ENCODE data around the gene SYTL3. TPM values are rescaled to one million over a fixed set of nuclear protein-coding genes. Genes with fewer than 3 reads are reported as not detected.
A peak's percentile ranks its signal among the peaks of the same experiment; 100 is the strongest.

The SYTL3 gene
- total and polyA plus RNA-seq, 10 of the 15 experiments (the other 5 are each of a cell fraction or from before 2014, with no cell fraction given), result 3.3 to 12.1 (median 6.9) TPM

DNA sequence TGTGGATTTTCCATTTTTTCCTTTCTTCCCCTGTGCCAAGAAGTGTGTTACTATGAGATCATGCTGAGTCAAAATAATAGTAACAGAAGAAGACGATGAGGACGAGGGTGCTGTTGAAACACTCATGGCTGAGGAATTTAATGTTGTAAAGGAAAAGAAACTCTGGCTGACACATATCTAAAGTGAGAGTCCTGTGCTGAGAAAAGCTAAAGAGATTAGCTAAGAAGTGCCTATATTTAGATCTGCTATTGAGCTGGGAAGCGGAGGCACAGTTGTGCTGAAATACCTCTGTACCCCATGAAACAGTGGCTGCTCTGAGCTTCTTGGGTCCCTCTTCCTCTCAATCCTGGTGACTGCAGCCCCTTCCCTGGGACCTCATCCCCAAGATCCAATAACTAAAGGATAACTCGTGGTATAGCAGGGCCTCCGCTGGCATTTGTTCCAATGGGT, 1.1 kb upstream of the SYTL3 start (continued):
- TF ChIP-seq, protein P1, sequence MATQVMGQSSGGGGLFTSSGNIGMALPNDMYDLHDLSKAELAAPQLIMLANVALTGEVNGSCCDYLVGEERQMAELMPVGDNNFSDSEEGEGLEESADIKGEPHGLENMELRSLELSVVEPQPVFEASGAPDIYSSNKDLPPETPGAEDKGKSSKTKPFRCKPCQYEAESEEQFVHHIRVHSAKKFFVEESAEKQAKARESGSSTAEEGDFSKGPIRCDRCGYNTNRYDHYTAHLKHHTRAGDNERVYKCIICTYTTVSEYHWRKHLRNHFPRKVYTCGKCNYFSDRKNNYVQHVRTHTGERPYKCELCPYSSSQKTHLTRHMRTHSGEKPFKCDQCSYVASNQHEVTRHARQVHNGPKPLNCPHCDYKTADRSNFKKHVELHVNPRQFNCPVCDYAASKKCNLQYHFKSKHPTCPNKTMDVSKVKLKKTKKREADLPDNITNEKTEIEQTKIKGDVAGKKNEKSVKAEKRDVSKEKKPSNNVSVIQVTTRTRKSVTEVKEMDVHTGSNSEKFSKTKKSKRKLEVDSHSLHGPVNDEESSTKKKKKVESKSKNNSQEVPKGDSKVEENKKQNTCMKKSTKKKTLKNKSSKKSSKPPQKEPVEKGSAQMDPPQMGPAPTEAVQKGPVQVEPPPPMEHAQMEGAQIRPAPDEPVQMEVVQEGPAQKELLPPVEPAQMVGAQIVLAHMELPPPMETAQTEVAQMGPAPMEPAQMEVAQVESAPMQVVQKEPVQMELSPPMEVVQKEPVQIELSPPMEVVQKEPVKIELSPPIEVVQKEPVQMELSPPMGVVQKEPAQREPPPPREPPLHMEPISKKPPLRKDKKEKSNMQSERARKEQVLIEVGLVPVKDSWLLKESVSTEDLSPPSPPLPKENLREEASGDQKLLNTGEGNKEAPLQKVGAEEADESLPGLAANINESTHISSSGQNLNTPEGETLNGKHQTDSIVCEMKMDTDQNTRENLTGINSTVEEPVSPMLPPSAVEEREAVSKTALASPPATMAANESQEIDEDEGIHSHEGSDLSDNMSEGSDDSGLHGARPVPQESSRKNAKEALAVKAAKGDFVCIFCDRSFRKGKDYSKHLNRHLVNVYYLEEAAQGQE (IDR thresholded peaks at IDR 0.05; ENCODE audit: low read depth, low read length), result 0 out of 2 replicates have a peak, but pooled peaks have one; percentile 6
- TF ChIP-seq, protein P2, sequence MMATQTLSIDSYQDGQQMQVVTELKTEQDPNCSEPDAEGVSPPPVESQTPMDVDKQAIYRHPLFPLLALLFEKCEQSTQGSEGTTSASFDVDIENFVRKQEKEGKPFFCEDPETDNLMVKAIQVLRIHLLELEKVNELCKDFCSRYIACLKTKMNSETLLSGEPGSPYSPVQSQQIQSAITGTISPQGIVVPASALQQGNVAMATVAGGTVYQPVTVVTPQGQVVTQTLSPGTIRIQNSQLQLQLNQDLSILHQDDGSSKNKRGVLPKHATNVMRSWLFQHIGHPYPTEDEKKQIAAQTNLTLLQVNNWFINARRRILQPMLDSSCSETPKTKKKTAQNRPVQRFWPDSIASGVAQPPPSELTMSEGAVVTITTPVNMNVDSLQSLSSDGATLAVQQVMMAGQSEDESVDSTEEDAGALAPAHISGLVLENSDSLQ (IDR thresholded peaks at IDR 0.05), result no peak; the same call in 1 of the 2 replicates
- TF ChIP-seq RFX5 (IDR thresholded peaks at IDR 0.05; ENCODE audit: low read depth, low read length) (no peak), JUNB (IDR thresholded peaks at IDR 0.05) (peak; percentile 99), MEF2A (IDR thresholded peaks at IDR 0.05; ENCODE audit: insufficient read depth, low read depth, low read length) (peak; percentile 97), RBBP5 (conservative IDR thresholded peaks at IDR 0.05) (no peak), CEBPB (IDR thresholded peaks at IDR 0.05; ENCODE audit: borderline replicate concordance in 1 of 2, low read depth in 2 of 2, low read length in 2 of 2) (peak in 1 of 2 experiments; percentile 90; a peak in 1 of 4 replicates), SP1 (IDR thresholded peaks at IDR 0.05; ENCODE audit: low read depth, low read length) (peak; percentile 25), NRF1 (conservative IDR thresholded peaks at IDR 0.05; ENCODE audit: low read depth, low read length) (no peak), BCL11A (IDR thresholded peaks at IDR 0.05; ENCODE audit: low read depth, low read length) (peak; percentile 94), SUPT20H (IDR thresholded peaks at IDR 0.05; ENCODE audit: borderline replicate concordance, control insufficient read depth, low read depth, low read length) (no peak), SREBF1 (IDR thresholded peaks at IDR 0.05; ENCODE audit: low read length) (no peak; the same call in 1 of the 2 replicates), MYC (IDR thresholded peaks at IDR 0.05; ENCODE audit: insufficient read depth, insufficient read length, insufficient replicate concordance, low read length, severe bottlenecking) (no peak), ZBED1 (IDR thresholded peaks at IDR 0.05; ENCODE audit: borderline replicate concordance) (peak; percentile 94), CHD4 (IDR thresholded peaks at IDR 0.05) (no peak)
- TF ChIP-seq, protein P3, sequence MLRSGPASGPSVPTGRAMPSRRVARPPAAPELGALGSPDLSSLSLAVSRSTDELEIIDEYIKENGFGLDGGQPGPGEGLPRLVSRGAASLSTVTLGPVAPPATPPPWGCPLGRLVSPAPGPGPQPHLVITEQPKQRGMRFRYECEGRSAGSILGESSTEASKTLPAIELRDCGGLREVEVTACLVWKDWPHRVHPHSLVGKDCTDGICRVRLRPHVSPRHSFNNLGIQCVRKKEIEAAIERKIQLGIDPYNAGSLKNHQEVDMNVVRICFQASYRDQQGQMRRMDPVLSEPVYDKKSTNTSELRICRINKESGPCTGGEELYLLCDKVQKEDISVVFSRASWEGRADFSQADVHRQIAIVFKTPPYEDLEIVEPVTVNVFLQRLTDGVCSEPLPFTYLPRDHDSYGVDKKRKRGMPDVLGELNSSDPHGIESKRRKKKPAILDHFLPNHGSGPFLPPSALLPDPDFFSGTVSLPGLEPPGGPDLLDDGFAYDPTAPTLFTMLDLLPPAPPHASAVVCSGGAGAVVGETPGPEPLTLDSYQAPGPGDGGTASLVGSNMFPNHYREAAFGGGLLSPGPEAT (IDR thresholded peaks at IDR 0.05; ENCODE audit: low read depth), result peak; percentile 93
- TF ChIP-seq, protein P4, sequence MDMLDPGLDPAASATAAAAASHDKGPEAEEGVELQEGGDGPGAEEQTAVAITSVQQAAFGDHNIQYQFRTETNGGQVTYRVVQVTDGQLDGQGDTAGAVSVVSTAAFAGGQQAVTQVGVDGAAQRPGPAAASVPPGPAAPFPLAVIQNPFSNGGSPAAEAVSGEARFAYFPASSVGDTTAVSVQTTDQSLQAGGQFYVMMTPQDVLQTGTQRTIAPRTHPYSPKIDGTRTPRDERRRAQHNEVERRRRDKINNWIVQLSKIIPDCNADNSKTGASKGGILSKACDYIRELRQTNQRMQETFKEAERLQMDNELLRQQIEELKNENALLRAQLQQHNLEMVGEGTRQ (IDR thresholded peaks at IDR 0.05; ENCODE audit: borderline replicate concordance, low read depth, low read length), result no peak
- TF ChIP-seq, protein P5, sequence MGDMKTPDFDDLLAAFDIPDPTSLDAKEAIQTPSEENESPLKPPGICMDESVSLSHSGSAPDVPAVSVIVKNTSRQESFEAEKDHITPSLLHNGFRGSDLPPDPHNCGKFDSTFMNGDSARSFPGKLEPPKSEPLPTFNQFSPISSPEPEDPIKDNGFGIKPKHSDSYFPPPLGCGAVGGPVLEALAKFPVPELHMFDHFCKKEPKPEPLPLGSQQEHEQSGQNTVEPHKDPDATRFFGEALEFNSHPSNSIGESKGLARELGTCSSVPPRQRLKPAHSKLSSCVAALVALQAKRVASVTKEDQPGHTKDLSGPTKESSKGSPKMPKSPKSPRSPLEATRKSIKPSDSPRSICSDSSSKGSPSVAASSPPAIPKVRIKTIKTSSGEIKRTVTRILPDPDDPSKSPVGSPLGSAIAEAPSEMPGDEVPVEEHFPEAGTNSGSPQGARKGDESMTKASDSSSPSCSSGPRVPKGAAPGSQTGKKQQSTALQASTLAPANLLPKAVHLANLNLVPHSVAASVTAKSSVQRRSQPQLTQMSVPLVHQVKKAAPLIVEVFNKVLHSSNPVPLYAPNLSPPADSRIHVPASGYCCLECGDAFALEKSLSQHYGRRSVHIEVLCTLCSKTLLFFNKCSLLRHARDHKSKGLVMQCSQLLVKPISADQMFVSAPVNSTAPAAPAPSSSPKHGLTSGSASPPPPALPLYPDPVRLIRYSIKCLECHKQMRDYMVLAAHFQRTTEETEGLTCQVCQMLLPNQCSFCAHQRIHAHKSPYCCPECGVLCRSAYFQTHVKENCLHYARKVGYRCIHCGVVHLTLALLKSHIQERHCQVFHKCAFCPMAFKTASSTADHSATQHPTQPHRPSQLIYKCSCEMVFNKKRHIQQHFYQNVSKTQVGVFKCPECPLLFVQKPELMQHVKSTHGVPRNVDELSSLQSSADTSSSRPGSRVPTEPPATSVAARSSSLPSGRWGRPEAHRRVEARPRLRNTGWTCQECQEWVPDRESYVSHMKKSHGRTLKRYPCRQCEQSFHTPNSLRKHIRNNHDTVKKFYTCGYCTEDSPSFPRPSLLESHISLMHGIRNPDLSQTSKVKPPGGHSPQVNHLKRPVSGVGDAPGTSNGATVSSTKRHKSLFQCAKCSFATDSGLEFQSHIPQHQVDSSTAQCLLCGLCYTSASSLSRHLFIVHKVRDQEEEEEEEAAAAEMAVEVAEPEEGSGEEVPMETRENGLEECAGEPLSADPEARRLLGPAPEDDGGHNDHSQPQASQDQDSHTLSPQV (IDR thresholded peaks at IDR 0.05), result 0 out of 2 replicates have a peak, but pooled peaks have one; percentile 80
- TF ChIP-seq, protein P6, sequence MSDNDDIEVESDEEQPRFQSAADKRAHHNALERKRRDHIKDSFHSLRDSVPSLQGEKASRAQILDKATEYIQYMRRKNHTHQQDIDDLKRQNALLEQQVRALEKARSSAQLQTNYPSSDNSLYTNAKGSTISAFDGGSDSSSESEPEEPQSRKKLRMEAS (IDR thresholded peaks at IDR 0.05; ENCODE audit: low read depth, low read length), result no peak

All from GM12878 (cell line).